ENCODE measurements around the gene DTNA. TPM values are rescaled to one million over a fixed set of nuclear protein-coding genes. Genes with fewer than 3 reads are reported as not detected.
"Not testable (repeated sequence)": the region's sequence is repeated elsewhere in the genome, so short reads cannot be mapped to it uniquely, and the experiment has no call there.

DTNA gene
- total RNA-seq, 4 donors from 2014 or later, result 26.1 to 58.3 (median 40.3) TPM

DNA sequence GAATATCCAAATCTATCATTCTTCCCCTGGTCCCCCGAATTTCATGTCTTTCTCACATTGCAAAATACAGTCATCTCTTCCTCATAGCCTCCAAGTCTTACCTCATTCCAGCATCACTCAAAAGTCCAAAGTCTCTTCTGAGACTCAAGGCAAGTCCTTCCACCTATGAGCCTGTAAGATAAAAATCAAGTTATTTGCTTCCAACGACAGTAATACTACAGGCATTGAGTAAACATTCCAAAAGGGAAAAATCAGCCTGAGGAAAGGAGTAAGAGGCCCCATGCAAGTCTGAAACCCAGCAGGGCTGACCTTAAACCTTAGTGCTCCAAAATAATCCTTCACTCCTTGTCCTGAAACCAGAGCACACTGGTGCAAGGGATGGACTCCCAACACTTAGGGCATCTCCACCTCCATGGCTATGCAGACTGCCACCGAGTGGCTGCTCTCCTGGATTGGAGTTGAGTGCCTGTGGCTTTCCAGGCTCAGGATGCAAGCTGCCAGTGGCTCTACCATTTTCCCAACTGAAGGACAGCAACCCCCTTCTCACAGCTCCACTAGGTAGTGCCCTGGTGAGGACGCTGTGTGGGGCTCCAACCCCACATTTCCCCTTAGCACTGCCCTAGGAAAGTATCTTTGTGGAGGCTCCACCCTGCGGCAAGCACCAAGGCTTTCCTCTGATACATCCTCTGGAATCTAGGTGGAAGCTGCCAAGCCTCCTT, 16.3 kb downstream of the DTNA start:
- no peaks in the 10 kb centered on the region for H3K36me3 ChIP-seq
- no peaks in the 10 kb centered on the region for H3K27me3 ChIP-seq
- WGBS, 2 donors, result 76 to 81% methylated on average over 5 of the region's 5 CpGs
- no peak for DNase-seq (ENCODE audit: low spot score in 2 of 2)
- H3K27ac ChIP-seq, result no peak overlapping the region
- peaks cover 0 to 8% (median 0%) of the 10 kb centered on the region in 4 donors for H3K9me3 ChIP-seq
- H3K4me3 ChIP-seq, result no peak overlapping the region
- peaks cover 0 to 9% (median 0%) of the 10 kb centered on the region in 4 donors for H3K4me1 ChIP-seq
- TF ChIP-seq POLR2A (IDR thresholded peaks at IDR 0.05), result no peak
- no peak for TF ChIP-seq EP300 (IDR thresholded peaks at IDR 0.05)
- TF ChIP-seq, protein P1, sequence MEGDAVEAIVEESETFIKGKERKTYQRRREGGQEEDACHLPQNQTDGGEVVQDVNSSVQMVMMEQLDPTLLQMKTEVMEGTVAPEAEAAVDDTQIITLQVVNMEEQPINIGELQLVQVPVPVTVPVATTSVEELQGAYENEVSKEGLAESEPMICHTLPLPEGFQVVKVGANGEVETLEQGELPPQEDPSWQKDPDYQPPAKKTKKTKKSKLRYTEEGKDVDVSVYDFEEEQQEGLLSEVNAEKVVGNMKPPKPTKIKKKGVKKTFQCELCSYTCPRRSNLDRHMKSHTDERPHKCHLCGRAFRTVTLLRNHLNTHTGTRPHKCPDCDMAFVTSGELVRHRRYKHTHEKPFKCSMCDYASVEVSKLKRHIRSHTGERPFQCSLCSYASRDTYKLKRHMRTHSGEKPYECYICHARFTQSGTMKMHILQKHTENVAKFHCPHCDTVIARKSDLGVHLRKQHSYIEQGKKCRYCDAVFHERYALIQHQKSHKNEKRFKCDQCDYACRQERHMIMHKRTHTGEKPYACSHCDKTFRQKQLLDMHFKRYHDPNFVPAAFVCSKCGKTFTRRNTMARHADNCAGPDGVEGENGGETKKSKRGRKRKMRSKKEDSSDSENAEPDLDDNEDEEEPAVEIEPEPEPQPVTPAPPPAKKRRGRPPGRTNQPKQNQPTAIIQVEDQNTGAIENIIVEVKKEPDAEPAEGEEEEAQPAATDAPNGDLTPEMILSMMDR (IDR thresholded peaks at IDR 0.05), result no peak

DNA sequence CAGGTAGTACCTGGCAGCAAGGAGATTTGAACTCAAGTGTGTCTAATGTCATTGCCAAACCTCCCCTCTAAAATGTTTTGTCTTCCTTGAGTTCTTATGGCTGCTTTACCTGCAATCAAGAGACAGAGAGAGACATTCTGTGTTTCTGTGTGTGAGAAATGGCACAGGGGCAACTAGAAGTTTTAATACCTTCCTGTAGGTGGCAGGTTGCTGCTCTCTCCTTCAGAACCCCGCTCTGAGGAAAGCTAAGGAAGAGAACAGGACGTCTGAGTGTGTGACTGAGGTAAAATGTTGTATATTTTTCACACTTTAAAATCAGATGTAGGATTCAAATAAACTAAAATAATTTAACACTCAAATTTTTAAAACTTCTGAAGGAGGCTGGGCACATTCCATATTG, 19.2 kb downstream of the DTNA start:
- 43 to 51% methylated on average over 2 of the region's 2 CpGs for WGBS, 2 donors

DNA sequence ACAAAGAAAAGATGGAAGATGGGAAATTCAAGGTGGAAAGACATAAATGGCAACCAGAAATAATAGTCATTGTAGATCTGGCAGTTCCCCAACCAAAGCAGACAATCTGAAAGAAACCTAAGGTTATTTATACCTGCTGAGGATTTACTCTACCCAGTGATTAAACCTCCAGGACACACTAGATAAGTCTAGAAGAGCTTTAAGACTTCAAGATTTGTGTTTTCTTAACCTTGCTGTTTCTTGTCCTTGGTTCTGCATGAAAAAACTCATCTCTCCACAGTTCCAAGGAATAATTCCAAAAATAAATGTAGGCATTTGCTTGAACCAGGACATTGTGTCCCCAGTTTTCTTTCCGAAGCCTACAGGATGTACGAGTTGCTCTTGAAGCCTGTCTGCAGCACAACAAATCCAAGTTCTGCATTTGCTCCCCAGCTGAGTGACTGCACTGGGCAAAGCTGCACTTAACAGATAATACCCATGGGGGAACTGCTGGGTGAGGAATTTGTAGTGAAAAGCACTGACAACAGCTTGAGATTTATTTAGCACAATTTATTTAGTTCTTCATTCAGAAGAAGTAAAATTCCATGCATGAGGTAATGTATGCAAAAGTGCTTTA, 19.8 kb downstream of the DTNA start:
- Histone ChIP-seq H3K9me3 (peaks cover 0 to 1% (median 0%) of the 10 kb centered on the region in 4 donors), H3K36me3 (no peaks in the 10 kb centered on the region), H3K27me3 (no peaks in the 10 kb centered on the region), H3K4me1 (peaks cover 0 to 9% (median 0%) of the 10 kb centered on the region in 4 donors), H3K27ac (peak overlapping the region in 1 of 4 donors; percentile 5), H3K4me3 (no peak overlapping the region)
- no peak for DNase-seq (ENCODE audit: low spot score in 2 of 2)
- 46 to 50% methylated on average over 2 of the region's 2 CpGs for WGBS, 2 donors
- TF ChIP-seq EP300 (IDR thresholded peaks at IDR 0.05), result peak in 1 of 2 donors; percentile 23
- TF ChIP-seq, protein P1 (IDR thresholded peaks at IDR 0.05), result no peak

More for the DNA sequence above, 19.2 kb downstream of the DTNA start:
- Histone ChIP-seq H3K4me3 (no peak overlapping the region), H3K9me3 (peaks cover 0 to 7% (median 0%) of the 10 kb centered on the region in 4 donors), H3K27me3 (no peaks in the 10 kb centered on the region), H3K4me1 (peaks cover 0 to 9% (median 0%) of the 10 kb centered on the region in 4 donors), H3K36me3 (no peaks in the 10 kb centered on the region), H3K27ac (peak overlapping the region in 1 of 4 donors; percentile 5)
- DNase-seq (ENCODE audit: low spot score in 2 of 2), result no peak
- TF ChIP-seq EP300 (IDR thresholded peaks at IDR 0.05), result no peak
- TF ChIP-seq, protein P1 (IDR thresholded peaks at IDR 0.05), result peak in 2 of 5 experiments; percentile 15 to 26

DNA sequence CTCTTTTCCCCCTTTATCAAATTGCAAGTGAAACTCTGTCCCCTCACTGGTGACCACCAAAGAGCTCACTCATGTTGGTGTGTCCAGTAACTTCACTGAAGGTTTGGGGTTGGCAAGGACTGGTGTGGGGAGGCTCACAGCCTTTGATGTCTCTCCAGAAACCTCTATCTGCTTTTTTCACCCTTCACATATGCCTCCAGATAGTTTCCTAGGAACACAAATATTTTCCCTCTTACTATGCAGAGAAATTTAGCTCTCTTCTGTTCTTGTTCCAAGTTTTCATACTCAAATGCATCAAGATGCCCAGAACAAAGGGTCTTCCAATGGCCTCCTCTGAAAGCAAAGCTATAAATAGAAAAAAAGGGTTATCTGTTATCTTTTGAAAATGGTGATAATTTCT, 20.7 kb downstream of the DTNA start:
- H3K27ac ChIP-seq, result peak overlapping the region in 1 of 4 donors; percentile 26
- TF ChIP-seq POLR2A (IDR thresholded peaks at IDR 0.05) (no peak), EP300 (IDR thresholded peaks at IDR 0.05) (no peak)
- TF ChIP-seq, protein P1 (IDR thresholded peaks at IDR 0.05), result no peak
- H3K27me3 ChIP-seq, result no peaks in the 10 kb centered on the region
- no peaks in the 10 kb centered on the region for H3K36me3 ChIP-seq
- H3K4me1 ChIP-seq, result peaks cover 0 to 9% (median 0%) of the 10 kb centered on the region in 4 donors
- no peaks in the 10 kb centered on the region for H3K9me3 ChIP-seq
- no peak overlapping the region for H3K4me3 ChIP-seq
- no peak for DNase-seq (ENCODE audit: low spot score in 2 of 2)

DNA sequence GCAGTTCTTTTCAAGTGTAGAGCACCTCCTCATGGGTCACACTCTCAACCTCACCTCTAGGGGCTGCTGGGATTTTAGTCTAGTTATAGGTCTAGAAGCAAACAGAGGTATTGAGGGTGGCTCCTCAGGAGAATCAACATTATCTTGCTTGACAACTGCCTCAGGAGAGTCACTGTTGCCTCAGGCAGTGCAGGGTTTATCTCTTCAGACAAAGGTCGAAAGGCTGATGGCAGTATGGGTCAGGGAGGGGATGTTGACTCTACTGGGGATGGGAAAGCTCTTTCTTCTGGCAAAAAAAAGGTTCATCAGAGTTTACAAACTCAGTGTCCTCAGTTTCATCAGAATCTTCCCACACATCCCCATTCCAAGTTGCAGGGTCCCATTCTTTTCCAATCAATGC, 24.0 kb downstream of the DTNA start:
- Histone ChIP-seq H3K27me3 (no peaks in the 10 kb centered on the region), H3K4me1 (peaks cover 0 to 9% (median 0%) of the 10 kb centered on the region in 4 donors), H3K36me3 (no peaks in the 10 kb centered on the region), H3K27ac (no peak overlapping the region), H3K4me3 (no peak overlapping the region), H3K9me3 (no peaks in the 10 kb centered on the region)
- TF ChIP-seq, protein P1 (IDR thresholded peaks at IDR 0.05), result no peak
- TF ChIP-seq POLR2A (IDR thresholded peaks at IDR 0.05) (no peak), EP300 (IDR thresholded peaks at IDR 0.05) (no peak)
- WGBS, 2 donors, result 80 to 90% methylated on average over 1 of the region's 1 CpG
- no peak for DNase-seq (ENCODE audit: low spot score in 2 of 2)

DNA sequence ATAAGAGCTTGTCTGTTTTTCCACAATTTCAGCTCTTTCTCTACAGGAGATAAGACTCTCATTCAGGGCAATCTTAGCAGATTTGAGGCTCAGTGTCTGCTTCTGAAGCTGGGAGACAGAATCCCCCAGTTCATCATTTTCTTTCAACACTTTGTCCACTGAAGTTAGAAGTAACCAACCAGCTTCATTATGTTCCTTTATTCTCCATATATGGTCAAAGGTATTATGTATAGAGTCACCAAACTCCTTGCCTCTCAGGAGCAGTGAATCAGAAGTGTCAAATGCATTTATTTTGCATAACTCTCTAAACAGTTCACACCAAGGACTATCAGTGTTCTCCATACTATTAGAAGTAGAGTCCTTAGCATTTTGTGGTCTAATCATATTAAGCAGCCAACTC, 24.4 kb downstream of the DTNA start:
- not testable (repeated sequence) for DNase-seq (ENCODE audit: low spot score in 2 of 2); H3K4me1 ChIP-seq; H3K27ac ChIP-seq; H3K27me3 ChIP-seq; H3K4me3 ChIP-seq; H3K9me3 ChIP-seq; H3K36me3 ChIP-seq
